ENCODE results near the gene CFAP410. TPM values are rescaled to one million over a fixed set of nuclear protein-coding genes. Genes with fewer than 3 reads are reported as not detected.

The CFAP410 gene
- total and polyA plus RNA-seq, 2 donors (not counting 1 experiment from before 2014, with no cell fraction given), result 69.2 to 98.8 TPM

DNA sequence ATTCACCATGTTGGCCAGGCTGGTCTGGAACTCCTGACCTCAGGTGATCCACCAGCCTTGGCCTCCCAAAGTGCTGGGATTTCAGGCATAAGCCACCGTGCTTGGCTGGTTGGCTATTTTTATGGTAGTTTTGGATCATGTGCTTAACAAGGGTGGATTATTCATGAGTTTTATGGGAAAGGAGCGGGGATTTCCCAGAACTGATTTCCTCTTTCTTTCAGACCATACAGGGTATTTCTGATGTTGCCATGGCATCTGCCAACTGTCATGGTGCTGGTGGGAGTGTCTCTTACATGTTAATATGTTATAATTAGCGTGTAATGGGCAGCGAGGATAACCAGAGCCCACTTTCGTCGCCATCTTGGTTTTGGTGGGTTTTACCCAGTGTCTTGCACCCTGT lies 17.4 kb upstream of the CFAP410 start:
- WGBS (ENCODE audit: insufficient coverage), result 82% methylated on average over 4 of the region's 6 CpGs
- Histone ChIP-seq H4K20me1 (ENCODE audit: control insufficient read depth, insufficient read depth, low read length, poor library complexity, severe bottlenecking) (no peaks in the 10 kb centered on the region), H3K27me3 (replicated peaks in 1 of 4; ENCODE audit: control extremely low read depth in 1 of 4, control insufficient read depth in 3 of 4, insufficient read depth in 4 of 4, low read length in 3 of 4) (peaks cover 0 to 2% (median 0%) of the 10 kb centered on the region in 4 experiments), H3K79me2 (ENCODE audit: control insufficient read depth, insufficient read depth, low read length) (no peaks in the 10 kb centered on the region), H3K36me3 (replicated peaks in 1 of 2; ENCODE audit: control extremely low read depth in 1 of 2, control insufficient read depth in 1 of 2, extremely low read depth in 1 of 2, insufficient read depth in 2 of 2, low read length in 1 of 2) (peaks cover 0 to 4% of the 10 kb centered on the region in 2 experiments), H3K9me3 (ENCODE audit: control extremely low read depth in 1 of 3, control insufficient read depth in 2 of 3, insufficient read depth in 1 of 3, low read length in 2 of 3) (peaks cover 0 to 3% (median 0%) of the 10 kb centered on the region in 3 donors), H3K27ac (ENCODE audit: low read length in 2 of 2) (no peak overlapping the region), H3K4me3 (ENCODE audit: control extremely low read depth in 1 of 5, extremely low read depth in 1 of 5, insufficient read depth in 1 of 5, low read depth in 2 of 5, low read length in 4 of 5) (no peak overlapping the region), H3K4me1 (ENCODE audit: control insufficient read depth in 2 of 2, insufficient read depth in 2 of 2, low read length in 2 of 2) (peaks cover 45 to 49% of the 10 kb centered on the region in 2 donors), H3K9ac (ENCODE audit: low read length) (no peak overlapping the region), H2AFZ (ENCODE audit: insufficient read depth, low read depth, low read length, poor library complexity, severe bottlenecking) (no peak overlapping the region), H3K4me2 (replicated peaks; ENCODE audit: low read depth, low read length, poor library complexity, severe bottlenecking) (no peak overlapping the region)
- ATAC-seq (ENCODE audit: low read depth) (no peak), DNase-seq (no peak)
- Mint-ChIP-seq H3K4me1 (peaks cover 50% of the 10 kb centered on the region), H3K27me3 (peaks cover 3% of the 10 kb centered on the region), H3K9me3 (ENCODE audit: insufficient read depth) (no peaks in the 10 kb centered on the region), H3K4me3 (no peak overlapping the region), H3K27ac (peak overlapping the region; percentile 20)
- CTCF ChIA-PET, result no interaction called here
- TF ChIP-seq CTCF (IDR thresholded peaks at IDR 0.05), result no peak
- no peak for TF ChIP-seq EZH2 (IDR thresholded peaks at IDR 0.05; ENCODE audit: borderline replicate concordance, insufficient read depth, low read depth, low read length, poor library complexity, severe bottlenecking)
- intact Hi-C loops (cut with micrococcal nuclease), result loop anchor here (10.0 kb wide), 1 partner anchor 128 kb away; no protein-coding TSS in a partner anchor
- POLR2A ChIA-PET, result no interaction called here

DNA sequence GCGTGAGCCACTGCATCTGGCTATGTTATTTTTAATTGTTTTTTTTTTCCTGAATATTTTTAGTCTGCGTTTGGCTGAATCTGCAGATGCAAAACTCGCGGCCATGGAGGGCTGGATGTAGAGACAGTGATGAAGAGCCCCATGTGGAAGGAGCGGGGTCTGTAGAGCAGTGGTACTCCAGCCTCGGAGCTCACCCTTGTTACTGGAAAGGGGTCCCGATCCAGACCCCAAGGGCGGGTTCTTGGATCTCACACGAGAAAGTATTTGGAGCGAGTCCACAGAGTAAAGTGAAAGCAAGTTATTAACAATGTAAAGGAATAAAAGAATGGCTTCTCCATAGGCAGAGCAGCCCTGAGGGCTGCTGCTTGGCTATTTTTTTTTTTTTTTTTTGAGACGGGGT lies 17.0 kb upstream of the CFAP410 start:
- DNase-seq (no peak), ATAC-seq (ENCODE audit: low read depth) (no peak)
- Histone ChIP-seq H3K9me3 (ENCODE audit: control extremely low read depth in 1 of 3, control insufficient read depth in 2 of 3, insufficient read depth in 1 of 3, low read length in 2 of 3) (peaks cover 0 to 3% (median 0%) of the 10 kb centered on the region in 3 donors), H3K4me1 (ENCODE audit: control insufficient read depth in 2 of 2, insufficient read depth in 2 of 2, low read length in 2 of 2) (peaks cover 50 to 51% of the 10 kb centered on the region in 2 donors), H2AFZ (ENCODE audit: insufficient read depth, low read depth, low read length, poor library complexity, severe bottlenecking) (no peak overlapping the region), H3K27ac (ENCODE audit: low read length in 2 of 2) (no peak overlapping the region), H3K36me3 (replicated peaks in 1 of 2; ENCODE audit: control extremely low read depth in 1 of 2, control insufficient read depth in 1 of 2, extremely low read depth in 1 of 2, insufficient read depth in 2 of 2, low read length in 1 of 2) (peaks cover 0 to 4% of the 10 kb centered on the region in 2 experiments), H4K20me1 (ENCODE audit: control insufficient read depth, insufficient read depth, low read length, poor library complexity, severe bottlenecking) (no peaks in the 10 kb centered on the region), H3K9ac (ENCODE audit: low read length) (no peak overlapping the region), H3K4me3 (ENCODE audit: control extremely low read depth in 1 of 5, extremely low read depth in 1 of 5, insufficient read depth in 1 of 5, low read depth in 2 of 5, low read length in 4 of 5) (no peak overlapping the region), H3K79me2 (ENCODE audit: control insufficient read depth, insufficient read depth, low read length) (no peaks in the 10 kb centered on the region), H3K27me3 (replicated peaks in 1 of 4; ENCODE audit: control extremely low read depth in 1 of 4, control insufficient read depth in 3 of 4, insufficient read depth in 4 of 4, low read length in 3 of 4) (peaks cover 0 to 7% (median 1%) of the 10 kb centered on the region in 4 experiments), H3K4me2 (replicated peaks; ENCODE audit: low read depth, low read length, poor library complexity, severe bottlenecking) (no peak overlapping the region)
- H3K4me1 Mint-ChIP-seq, result peaks cover 50% of the 10 kb centered on the region
- WGBS (ENCODE audit: insufficient coverage), result 100% methylated on average over 3 of the region's 11 CpGs
- no peak overlapping the region for H3K4me3 Mint-ChIP-seq
- ChIA-PET CTCF (no interaction called here), POLR2A (no interaction called here)
- TF ChIP-seq CTCF (IDR thresholded peaks at IDR 0.05) (no peak), EZH2 (IDR thresholded peaks at IDR 0.05; ENCODE audit: borderline replicate concordance, insufficient read depth, low read depth, low read length, poor library complexity, severe bottlenecking) (no peak)
- intact Hi-C loops (cut with micrococcal nuclease), result loop anchor here (10.0 kb wide), 1 partner anchor 129 kb away; no protein-coding TSS in a partner anchor
- no peaks in the 10 kb centered on the region for H3K9me3 Mint-ChIP-seq (ENCODE audit: insufficient read depth)
- H3K27ac Mint-ChIP-seq, result peak overlapping the region; percentile 20
- peaks cover 3% of the 10 kb centered on the region for H3K27me3 Mint-ChIP-seq

All from B cell (primary cell).